ENCODE measurements around the gene RNPEPL1. TPM values are rescaled to one million over a fixed set of nuclear protein-coding genes. Genes with fewer than 3 reads are reported as not detected.

RNPEPL1 gene
- total RNA-seq, 1 donor from 2014 or later, result 29.2 TPM

DNA sequence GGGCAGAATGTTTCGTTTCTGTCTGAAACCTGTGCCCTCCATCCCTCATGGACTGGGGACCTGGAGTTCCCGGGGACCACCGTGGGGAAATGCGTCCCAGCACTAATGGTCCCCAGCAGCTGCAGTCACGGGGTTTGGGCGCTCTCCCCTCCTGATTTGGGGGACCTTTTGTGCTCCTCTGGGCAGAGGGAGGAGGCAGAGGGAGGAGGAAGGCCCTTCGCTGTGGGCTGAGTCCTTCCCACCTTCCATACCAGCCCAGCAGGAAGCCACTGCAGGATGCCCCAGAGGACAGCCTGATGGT lies 60.2 kb downstream of the RNPEPL1 start:
- Mint-ChIP-seq H3K4me1 (ENCODE audit: unreplicated experiment) (no peaks in the 10 kb centered on the region), H3K36me3 (ENCODE audit: low read depth, unreplicated experiment) (peaks cover 5% of the 10 kb centered on the region), H3K9me3 (ENCODE audit: unreplicated experiment) (peaks cover 11% of the 10 kb centered on the region), H3K27ac (ENCODE audit: unreplicated experiment) (no peak overlapping the region), H3K27me3 (ENCODE audit: unreplicated experiment) (peaks cover 4% of the 10 kb centered on the region), H3K4me3 (ENCODE audit: unreplicated experiment) (no peak overlapping the region)
- no peak for DNase-seq (ENCODE audit: low spot score)
- TF ChIP-seq, protein P1, sequence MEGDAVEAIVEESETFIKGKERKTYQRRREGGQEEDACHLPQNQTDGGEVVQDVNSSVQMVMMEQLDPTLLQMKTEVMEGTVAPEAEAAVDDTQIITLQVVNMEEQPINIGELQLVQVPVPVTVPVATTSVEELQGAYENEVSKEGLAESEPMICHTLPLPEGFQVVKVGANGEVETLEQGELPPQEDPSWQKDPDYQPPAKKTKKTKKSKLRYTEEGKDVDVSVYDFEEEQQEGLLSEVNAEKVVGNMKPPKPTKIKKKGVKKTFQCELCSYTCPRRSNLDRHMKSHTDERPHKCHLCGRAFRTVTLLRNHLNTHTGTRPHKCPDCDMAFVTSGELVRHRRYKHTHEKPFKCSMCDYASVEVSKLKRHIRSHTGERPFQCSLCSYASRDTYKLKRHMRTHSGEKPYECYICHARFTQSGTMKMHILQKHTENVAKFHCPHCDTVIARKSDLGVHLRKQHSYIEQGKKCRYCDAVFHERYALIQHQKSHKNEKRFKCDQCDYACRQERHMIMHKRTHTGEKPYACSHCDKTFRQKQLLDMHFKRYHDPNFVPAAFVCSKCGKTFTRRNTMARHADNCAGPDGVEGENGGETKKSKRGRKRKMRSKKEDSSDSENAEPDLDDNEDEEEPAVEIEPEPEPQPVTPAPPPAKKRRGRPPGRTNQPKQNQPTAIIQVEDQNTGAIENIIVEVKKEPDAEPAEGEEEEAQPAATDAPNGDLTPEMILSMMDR (IDR thresholded peaks at IDR 0.05; ENCODE audit: unreplicated experiment), result no peak

DNA sequence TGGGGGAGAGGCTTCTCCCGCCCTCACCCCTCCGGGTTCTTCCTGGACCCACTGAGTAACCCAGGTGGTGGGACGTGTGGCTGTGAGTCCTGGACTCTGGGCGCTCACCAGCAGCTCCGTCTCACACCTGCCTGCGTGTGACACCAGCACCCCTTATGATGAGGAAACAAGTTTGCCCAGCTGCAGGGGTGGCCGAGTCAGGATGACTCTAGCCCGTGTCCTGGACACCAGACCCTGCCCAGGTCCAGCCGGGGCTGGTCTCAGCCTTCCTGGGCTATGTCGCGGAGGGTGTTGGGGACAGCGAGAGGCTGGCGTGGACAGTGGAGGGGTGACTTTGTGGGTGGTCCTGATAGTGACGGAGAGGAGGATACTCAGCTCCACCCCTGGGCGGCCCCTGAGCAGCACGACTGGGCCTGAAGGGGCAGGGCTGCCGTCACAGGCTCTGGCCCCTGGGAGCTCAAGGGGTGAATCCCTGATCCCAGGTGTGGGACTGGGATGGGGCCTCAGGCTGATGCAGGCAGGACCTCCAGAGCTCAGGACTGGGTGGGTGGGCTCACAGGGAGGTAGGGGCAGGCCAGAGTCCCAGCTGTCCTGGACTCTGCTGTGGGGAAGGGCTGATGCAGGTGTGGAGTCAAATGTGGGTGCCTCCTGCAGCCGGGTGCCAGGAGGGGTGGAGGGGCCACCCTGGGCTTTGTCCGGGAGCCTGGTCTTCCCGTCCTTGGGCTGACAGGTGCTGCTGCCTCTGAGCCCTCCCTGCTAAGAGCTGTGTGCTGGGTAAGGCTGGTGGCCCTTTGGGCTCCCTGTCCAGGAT lies 60.7 kb downstream of the RNPEPL1 start:
- peaks cover 7% of the 10 kb centered on the region for H3K36me3 Mint-ChIP-seq (ENCODE audit: low read depth, unreplicated experiment)
- peaks cover 12% of the 10 kb centered on the region for H3K9me3 Mint-ChIP-seq (ENCODE audit: unreplicated experiment)
- H3K27ac Mint-ChIP-seq (ENCODE audit: unreplicated experiment), result no peak overlapping the region
- no peak overlapping the region for H3K4me3 Mint-ChIP-seq (ENCODE audit: unreplicated experiment)
- H3K4me1 Mint-ChIP-seq (ENCODE audit: unreplicated experiment), result no peaks in the 10 kb centered on the region
- no peak for DNase-seq (ENCODE audit: low spot score)
- H3K27me3 Mint-ChIP-seq (ENCODE audit: unreplicated experiment), result peaks cover 5% of the 10 kb centered on the region
- TF ChIP-seq, protein P1 (IDR thresholded peaks at IDR 0.05; ENCODE audit: unreplicated experiment), result no peak

DNA sequence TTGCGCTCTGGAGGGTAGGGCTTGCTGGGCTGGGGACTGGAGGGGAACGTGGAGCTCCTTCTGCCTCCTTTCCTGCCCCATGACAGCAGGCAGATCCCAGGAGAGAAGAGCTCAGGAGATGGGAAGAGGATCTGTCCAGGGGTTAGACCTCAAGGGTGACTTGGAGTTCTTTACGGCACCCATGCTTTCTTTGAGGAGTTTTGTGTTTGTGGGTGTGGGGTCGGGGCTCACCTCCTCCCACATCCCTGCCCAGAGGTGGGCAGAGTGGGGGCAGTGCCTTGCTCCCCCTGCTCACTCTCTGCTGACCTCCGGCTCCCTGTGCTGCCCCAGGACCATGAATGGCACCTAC lies 61.3 kb downstream of the RNPEPL1 start:
- H3K4me3 Mint-ChIP-seq (ENCODE audit: unreplicated experiment), result no peak overlapping the region

DNA sequence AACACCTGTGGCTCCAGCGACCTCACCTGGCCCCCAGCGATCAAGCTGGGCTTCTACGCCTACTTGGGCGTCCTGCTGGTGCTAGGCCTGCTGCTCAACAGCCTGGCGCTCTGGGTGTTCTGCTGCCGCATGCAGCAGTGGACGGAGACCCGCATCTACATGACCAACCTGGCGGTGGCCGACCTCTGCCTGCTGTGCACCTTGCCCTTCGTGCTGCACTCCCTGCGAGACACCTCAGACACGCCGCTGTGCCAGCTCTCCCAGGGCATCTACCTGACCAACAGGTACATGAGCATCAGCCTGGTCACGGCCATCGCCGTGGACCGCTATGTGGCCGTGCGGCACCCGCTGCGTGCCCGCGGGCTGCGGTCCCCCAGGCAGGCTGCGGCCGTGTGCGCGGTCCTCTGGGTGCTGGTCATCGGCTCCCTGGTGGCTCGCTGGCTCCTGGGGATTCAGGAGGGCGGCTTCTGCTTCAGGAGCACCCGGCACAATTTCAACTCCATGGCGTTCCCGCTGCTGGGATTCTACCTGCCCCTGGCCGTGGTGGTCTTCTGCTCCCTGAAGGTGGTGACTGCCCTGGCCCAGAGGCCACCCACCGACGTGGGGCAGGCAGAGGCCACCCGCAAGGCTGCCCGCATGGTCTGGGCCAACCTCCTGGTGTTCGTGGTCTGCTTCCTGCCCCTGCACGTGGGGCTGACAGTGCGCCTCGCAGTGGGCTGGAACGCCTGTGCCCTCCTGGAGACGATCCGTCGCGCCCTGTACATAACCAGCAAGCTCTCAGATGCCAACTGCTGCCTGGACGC lies 61.9 kb downstream of the RNPEPL1 start:
- Mint-ChIP-seq H3K36me3 (ENCODE audit: low read depth, unreplicated experiment) (peaks cover 7% of the 10 kb centered on the region), H3K4me1 (ENCODE audit: unreplicated experiment) (no peaks in the 10 kb centered on the region), H3K9me3 (ENCODE audit: unreplicated experiment) (peaks cover 12% of the 10 kb centered on the region), H3K4me3 (ENCODE audit: unreplicated experiment) (no peak overlapping the region), H3K27me3 (ENCODE audit: unreplicated experiment) (peaks cover 9% of the 10 kb centered on the region), H3K27ac (ENCODE audit: unreplicated experiment) (no peak overlapping the region)
- no peak for DNase-seq (ENCODE audit: low spot score)
- TF ChIP-seq, protein P1 (IDR thresholded peaks at IDR 0.05; ENCODE audit: unreplicated experiment), result no peak

More for the DNA sequence above, 61.3 kb downstream of the RNPEPL1 start:
- TF ChIP-seq, protein P1 (IDR thresholded peaks at IDR 0.05; ENCODE audit: unreplicated experiment), result no peak
- H3K27me3 Mint-ChIP-seq (ENCODE audit: unreplicated experiment), result peaks cover 7% of the 10 kb centered on the region
- no peaks in the 10 kb centered on the region for H3K4me1 Mint-ChIP-seq (ENCODE audit: unreplicated experiment)
- H3K27ac Mint-ChIP-seq (ENCODE audit: unreplicated experiment), result no peak overlapping the region
- peaks cover 12% of the 10 kb centered on the region for H3K9me3 Mint-ChIP-seq (ENCODE audit: unreplicated experiment)
- DNase-seq (ENCODE audit: low spot score), result no peak
- peaks cover 7% of the 10 kb centered on the region for H3K36me3 Mint-ChIP-seq (ENCODE audit: low read depth, unreplicated experiment)

Other genes with a start within 250 kb of the RNPEPL1 start
- gene GPC1, start 132.8 kb upstream of the RNPEPL1 start, total RNA-seq (ENCODE audit: unreplicated experiment), result 4.5 TPM
- 5.6 TPM for gene ANKMY1, start 10.5 kb upstream of the RNPEPL1 start, total RNA-seq (ENCODE audit: unreplicated experiment)
- gene DUSP28, start 8.1 kb upstream of the RNPEPL1 start, total RNA-seq (ENCODE audit: unreplicated experiment), result 1.5 TPM
- gene CAPN10, start 18.2 kb downstream of the RNPEPL1 start, total RNA-seq (ENCODE audit: unreplicated experiment), result 47.8 TPM
- 0.77 TPM for gene GPR35, start 57.0 kb downstream of the RNPEPL1 start, total RNA-seq (ENCODE audit: unreplicated experiment)
- gene AQP12B, start 114.4 kb downstream of the RNPEPL1 start, total RNA-seq (ENCODE audit: unreplicated experiment), result not detected
- gene AQP12A, start 123.4 kb downstream of the RNPEPL1 start, total RNA-seq (ENCODE audit: unreplicated experiment), result not detected

All from endothelial cell (in vitro differentiated cells).